Measurements from ENCODE around the gene CLCA1.

CLCA1 gene

GRCh38 chr1:86500714-86501113 is 32.0 kb downstream of the CLCA1 start:
- H3K4me3 ChIP-seq (replicated peaks in 1 of 2; ENCODE audit: low read depth in 2 of 2, low read length in 2 of 2) = no peak overlapping the region
- no peak for DNase-seq (ENCODE audit: low read depth in 2 of 2)
- TF ChIP-seq, protein P1, sequence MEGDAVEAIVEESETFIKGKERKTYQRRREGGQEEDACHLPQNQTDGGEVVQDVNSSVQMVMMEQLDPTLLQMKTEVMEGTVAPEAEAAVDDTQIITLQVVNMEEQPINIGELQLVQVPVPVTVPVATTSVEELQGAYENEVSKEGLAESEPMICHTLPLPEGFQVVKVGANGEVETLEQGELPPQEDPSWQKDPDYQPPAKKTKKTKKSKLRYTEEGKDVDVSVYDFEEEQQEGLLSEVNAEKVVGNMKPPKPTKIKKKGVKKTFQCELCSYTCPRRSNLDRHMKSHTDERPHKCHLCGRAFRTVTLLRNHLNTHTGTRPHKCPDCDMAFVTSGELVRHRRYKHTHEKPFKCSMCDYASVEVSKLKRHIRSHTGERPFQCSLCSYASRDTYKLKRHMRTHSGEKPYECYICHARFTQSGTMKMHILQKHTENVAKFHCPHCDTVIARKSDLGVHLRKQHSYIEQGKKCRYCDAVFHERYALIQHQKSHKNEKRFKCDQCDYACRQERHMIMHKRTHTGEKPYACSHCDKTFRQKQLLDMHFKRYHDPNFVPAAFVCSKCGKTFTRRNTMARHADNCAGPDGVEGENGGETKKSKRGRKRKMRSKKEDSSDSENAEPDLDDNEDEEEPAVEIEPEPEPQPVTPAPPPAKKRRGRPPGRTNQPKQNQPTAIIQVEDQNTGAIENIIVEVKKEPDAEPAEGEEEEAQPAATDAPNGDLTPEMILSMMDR (IDR thresholded peaks at IDR 0.05; ENCODE audit: low read depth, low read length) = no peak

GRCh38 chr1:86502125-86502646 is 33.5 kb downstream of the CLCA1 start:
- TF ChIP-seq, protein P1 (IDR thresholded peaks at IDR 0.05; ENCODE audit: low read depth, low read length) = peak; percentile 50
- peak overlapping the region in 1 of 2 donors; percentile 31 for H3K4me3 ChIP-seq (replicated peaks in 1 of 2; ENCODE audit: low read depth in 2 of 2, low read length in 2 of 2)
- peak; percentile 41 to 59 for DNase-seq (ENCODE audit: low read depth in 2 of 2)

- TF ChIP-seq, protein P1 (IDR thresholded peaks at IDR 0.05; ENCODE audit: low read depth, low read length) = no peak
- H3K4me3 ChIP-seq (replicated peaks in 1 of 2; ENCODE audit: low read depth in 2 of 2, low read length in 2 of 2) = peak overlapping the region in 1 of 2 donors; percentile 31
Observed at GRCh38 chr1:86502721-86503405, 34.1 kb downstream of the CLCA1 start.

DNA sequence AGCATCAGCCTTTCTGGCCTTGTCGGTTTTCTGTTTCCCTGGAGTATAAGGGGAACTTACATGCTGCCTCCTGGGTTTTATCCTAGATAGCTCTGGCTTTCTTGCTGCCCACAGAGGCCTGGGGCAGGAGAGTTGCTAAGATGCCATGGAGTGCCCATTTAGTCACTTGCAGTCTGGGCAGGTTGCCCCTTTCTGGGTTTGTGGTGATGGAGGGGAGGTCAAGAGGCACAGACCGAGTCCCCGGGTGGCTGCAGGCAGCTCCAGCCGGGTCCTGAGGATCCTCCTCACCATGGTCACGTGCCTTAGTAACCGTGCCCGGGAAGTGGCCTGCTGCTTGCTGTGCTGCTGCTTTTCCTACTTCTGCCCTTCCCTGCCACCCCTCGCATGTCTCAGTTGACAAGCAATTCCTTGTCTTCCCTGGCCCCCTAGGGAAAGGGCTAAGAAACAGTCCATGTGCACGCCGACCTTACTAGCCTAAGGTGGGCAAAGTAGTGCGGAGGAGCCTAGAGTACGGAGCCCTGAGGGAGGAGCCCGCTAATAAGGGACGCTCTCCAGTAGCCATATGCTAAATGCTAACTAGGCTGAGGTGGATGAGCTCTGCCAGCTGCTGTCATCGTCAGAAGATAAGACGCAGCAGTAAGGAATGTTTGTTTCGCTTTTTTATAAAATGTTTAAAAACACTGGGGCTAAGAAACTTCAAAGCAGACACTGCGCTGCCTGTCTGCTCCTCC is 34.8 kb downstream of the CLCA1 start:
- peak overlapping the region in 1 of 2 donors; percentile 33 for H3K4me3 ChIP-seq (replicated peaks in 1 of 2; ENCODE audit: low read depth in 2 of 2, low read length in 2 of 2)
- DNase-seq (ENCODE audit: low read depth in 2 of 2) = peak; percentile 51 to 59
- TF ChIP-seq, protein P1 (IDR thresholded peaks at IDR 0.05; ENCODE audit: low read depth, low read length) = no peak

More at GRCh38 chr1:86502721-86503405, 34.1 kb downstream of the CLCA1 start:
- DNase-seq (ENCODE audit: low read depth in 2 of 2) = peak; percentile 19 to 34

DNA sequence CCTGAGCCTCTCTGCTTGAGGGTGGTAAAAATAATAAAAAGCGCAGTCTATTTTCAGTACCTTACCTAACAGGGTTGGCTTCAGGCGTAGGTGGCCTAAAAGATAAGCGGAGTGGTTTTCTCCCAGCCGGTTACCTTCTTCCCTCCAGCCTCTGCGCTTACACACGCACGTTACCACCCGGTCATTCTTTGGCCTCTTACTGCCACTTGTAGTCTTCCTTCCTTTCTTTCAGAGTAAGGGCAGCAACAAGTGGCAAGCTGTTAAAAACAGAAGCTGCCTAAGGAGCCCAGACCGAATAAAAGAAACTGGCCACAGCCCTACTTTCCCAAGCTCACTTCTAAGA is 35.4 kb downstream of the CLCA1 start:
- DNase-seq (ENCODE audit: low read depth in 2 of 2) = no peak
- H3K4me3 ChIP-seq (replicated peaks in 1 of 2; ENCODE audit: low read depth in 2 of 2, low read length in 2 of 2) = no peak overlapping the region
- TF ChIP-seq, protein P1 (IDR thresholded peaks at IDR 0.05; ENCODE audit: low read depth, low read length) = no peak

DNA sequence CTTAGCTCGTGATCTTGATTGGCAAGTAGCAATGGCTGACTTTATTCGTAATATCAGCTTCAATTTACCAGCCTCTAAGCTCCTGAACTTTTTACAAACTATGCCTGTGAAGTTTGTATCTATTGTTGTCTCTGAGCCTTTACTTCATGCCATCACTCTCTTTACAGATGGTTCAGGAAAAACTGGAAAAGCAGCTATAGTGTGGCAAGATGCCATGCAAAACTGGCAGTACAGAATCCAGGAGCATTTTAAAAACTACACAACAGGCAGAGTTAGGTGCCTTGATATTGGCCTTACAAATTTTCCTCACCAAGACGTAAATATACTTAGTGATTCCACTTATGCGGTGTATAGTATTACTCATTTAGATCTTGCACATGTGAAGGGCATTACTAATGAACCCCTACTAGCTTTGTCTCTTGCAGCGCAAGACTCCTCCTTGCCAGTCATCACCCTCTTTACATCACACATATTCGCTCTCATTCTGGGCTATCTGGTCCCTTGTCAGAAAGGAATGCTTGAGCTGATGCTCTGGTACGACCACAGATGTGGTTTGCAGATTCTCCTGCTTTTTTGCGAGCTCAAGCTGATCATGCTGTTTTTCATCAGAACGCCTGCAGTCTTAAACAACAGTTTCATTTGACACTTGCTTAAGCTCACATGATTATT is 36.3 kb downstream of the CLCA1 start:
- TF ChIP-seq, protein P1 (IDR thresholded peaks at IDR 0.05; ENCODE audit: low read depth, low read length) = no peak
- DNase-seq (ENCODE audit: low read depth in 2 of 2) = peak in 1 of 2 donors; percentile 84
- H3K4me3 ChIP-seq (replicated peaks in 1 of 2; ENCODE audit: low read depth in 2 of 2, low read length in 2 of 2) = no peak overlapping the region

Data from cardiac fibroblast (primary cell).